ENCODE data around the gene FBXO10. TPM values are rescaled to one million over a fixed set of nuclear protein-coding genes. Genes with fewer than 3 reads are reported as not detected.

The FBXO10 gene
- total and polyA plus RNA-seq, 2 experiments from 2014 or later = 3.4 to 13.4 TPM

GRCh38 chr9:37547328-37547878, 28.8 kb downstream of the FBXO10 start:
- no peak overlapping the region for H2AFZ ChIP-seq
- TF ChIP-seq EZH2phosphoT487 (IDR thresholded peaks at IDR 0.05; ENCODE audit: unreplicated experiment) (no peak), CREB1 (CRISPR knock-in tag; IDR thresholded peaks at IDR 0.05; ENCODE audit: low read depth) (no peak), EZH2 (IDR thresholded peaks at IDR 0.05; ENCODE audit: low read depth, unreplicated experiment) (no peak), ZNF331 (CRISPR knock-in tag; IDR thresholded peaks at IDR 0.05; ENCODE audit: low read depth) (no peak), STAT1 (IDR thresholded peaks at IDR 0.05; ENCODE audit: unreplicated experiment) (no peak), ETS1 (IDR thresholded peaks at IDR 0.05) (no peak), JUNB (IDR thresholded peaks at IDR 0.05; ENCODE audit: unreplicated experiment) (no peak)
- Mint-ChIP-seq H3K27ac (no peak overlapping the region), H3K27me3 (ENCODE audit: insufficient read depth, low read depth, poor library complexity) (peaks cover 10% of the 10 kb centered on the region), H3K4me3 (no peak overlapping the region), H3K9me3 (no peaks in the 10 kb centered on the region), H3K4me1 (peaks cover 3% of the 10 kb centered on the region; the same call in 1 of the 3 replicates), H3K36me3 (ENCODE audit: low read depth) (no peaks in the 10 kb centered on the region)
- no peaks in the 10 kb centered on the region for H3K4me1 ChIP-seq (ENCODE audit: insufficient read depth)
- H3K9me2 ChIP-seq (ENCODE audit: insufficient read depth) = no peaks in the 10 kb centered on the region
- DNase-seq (ENCODE audit: low spot score) = no peak
- no peaks in the 10 kb centered on the region for H3K36me3 ChIP-seq (ENCODE audit: insufficient read depth)
- no peaks in the 10 kb centered on the region for H3F3A ChIP-seq (replicated peaks; ENCODE audit: low read depth)
- no peak overlapping the region for H3K4me3 ChIP-seq
- no peaks in the 10 kb centered on the region for H3K27me3 ChIP-seq (ENCODE audit: insufficient read depth)
- H3K4me2 ChIP-seq = no peak overlapping the region
- no peaks in the 10 kb centered on the region for H4K20me1 ChIP-seq (replicated peaks; ENCODE audit: insufficient read depth)
- H3K79me2 ChIP-seq (replicated peaks; ENCODE audit: insufficient read depth) = no peaks in the 10 kb centered on the region
- no peak for ATAC-seq
- H3K27ac ChIP-seq (ENCODE audit: low read depth) = no peak overlapping the region

- H4K20me1 ChIP-seq (replicated peaks; ENCODE audit: insufficient read depth) = no peaks in the 10 kb centered on the region
- H3K9me2 ChIP-seq (ENCODE audit: insufficient read depth) = no peaks in the 10 kb centered on the region
- ATAC-seq (no peak), DNase-seq (ENCODE audit: low spot score) (no peak)
- peaks cover 4% of the 10 kb centered on the region for H3K27me3 Mint-ChIP-seq (ENCODE audit: insufficient read depth, low read depth, poor library complexity)
- H3K27ac ChIP-seq (ENCODE audit: low read depth) = no peak overlapping the region
- no peak overlapping the region for H3K4me2 ChIP-seq
- no peak overlapping the region for H3K27ac Mint-ChIP-seq
- H3K27me3 ChIP-seq (ENCODE audit: insufficient read depth) = no peaks in the 10 kb centered on the region
- no peak overlapping the region for H3K4me3 ChIP-seq
- no peaks in the 10 kb centered on the region for H3K9me3 Mint-ChIP-seq
- H3K36me3 Mint-ChIP-seq (ENCODE audit: low read depth) = peaks cover 12% of the 10 kb centered on the region
- H3F3A ChIP-seq (replicated peaks; ENCODE audit: low read depth) = no peaks in the 10 kb centered on the region
- no peak overlapping the region for H2AFZ ChIP-seq
- no peaks in the 10 kb centered on the region for H3K79me2 ChIP-seq (replicated peaks; ENCODE audit: insufficient read depth)
- no peak overlapping the region for H3K4me3 Mint-ChIP-seq
- no peaks in the 10 kb centered on the region for H3K36me3 ChIP-seq (ENCODE audit: insufficient read depth)
- no peaks in the 10 kb centered on the region for H3K4me1 Mint-ChIP-seq
- H3K4me1 ChIP-seq (ENCODE audit: insufficient read depth) = no peaks in the 10 kb centered on the region
- TF ChIP-seq ZNF462 (CRISPR knock-in tag; IDR thresholded peaks at IDR 0.05) (no peak), CREB1 (CRISPR knock-in tag; IDR thresholded peaks at IDR 0.05; ENCODE audit: low read depth) (no peak), STAT1 (IDR thresholded peaks at IDR 0.05; ENCODE audit: unreplicated experiment) (no peak), EZH2phosphoT487 (IDR thresholded peaks at IDR 0.05; ENCODE audit: unreplicated experiment) (no peak), POLR2AphosphoS5 (IDR thresholded peaks at IDR 0.05; ENCODE audit: low read depth) (no peak), CTCF (conservative IDR thresholded peaks at IDR 0.05; ENCODE audit: low read depth in 2 of 2) (no peak), ZNF331 (CRISPR knock-in tag; IDR thresholded peaks at IDR 0.05; ENCODE audit: low read depth) (no peak)
Observed at GRCh38 chr9:37543468-37543867, 32.7 kb downstream of the FBXO10 start.

All from GM23338 (cell line).